Stromal cell of bone marrow (primary cell): ENCODE measurements around the gene HNF4A.
"Not testable (repeated sequence)": the region's sequence is repeated elsewhere in the genome, so short reads cannot be mapped to it uniquely, and the experiment has no call there.

Experiments used
- DNase-seq: peaks from one replicate; pipeline ENCODE4 v3.0.0-alpha.2; 2012; ENCODE audit warnings: low read depth

HNF4A gene

GRCh38 chr20:44355498-44356352 lies at the start of gene HNF4A:
TSS of gene HNF4A (plus strand) at chr20:44355699. CDS start at chr20:44355805, 106 bp downstream.
- no peak for DNase-seq

DNA sequence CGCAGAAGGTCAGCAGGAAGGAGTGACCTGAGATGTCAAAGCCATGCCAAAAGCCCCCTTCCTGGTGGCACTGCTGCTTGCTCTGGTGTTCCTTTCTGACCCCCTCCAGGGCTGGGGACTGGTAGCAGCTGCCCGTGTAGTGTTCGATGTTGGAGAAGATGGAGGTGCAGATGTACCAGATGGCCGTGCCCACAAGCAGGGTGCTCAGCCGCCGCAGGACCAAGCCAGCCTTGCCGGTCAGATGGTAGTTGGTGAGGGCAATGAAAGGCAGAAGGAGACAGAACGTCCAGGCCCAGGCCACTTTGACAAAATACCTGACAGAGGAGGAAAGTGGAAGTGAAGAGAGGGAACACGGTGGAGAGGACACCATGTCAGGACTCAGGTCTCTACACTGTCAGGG lies 48.6 kb upstream of the HNF4A start:
- DNase-seq: no peak

GRCh38 chr20:44309763-44310663 lies 45.5 kb upstream of the HNF4A start:
- peak; percentile 56 for DNase-seq

- DNase-seq: peak; percentile 93
These were observed 44.5 kb upstream of the HNF4A start, which contains the start of gene FITM2 for GRCh38 chr20:44310664-44311639. TSS of gene FITM2 (minus strand) at chr20:44311202. CDS start at chr20:44311148, 54 bp downstream.

DNA sequence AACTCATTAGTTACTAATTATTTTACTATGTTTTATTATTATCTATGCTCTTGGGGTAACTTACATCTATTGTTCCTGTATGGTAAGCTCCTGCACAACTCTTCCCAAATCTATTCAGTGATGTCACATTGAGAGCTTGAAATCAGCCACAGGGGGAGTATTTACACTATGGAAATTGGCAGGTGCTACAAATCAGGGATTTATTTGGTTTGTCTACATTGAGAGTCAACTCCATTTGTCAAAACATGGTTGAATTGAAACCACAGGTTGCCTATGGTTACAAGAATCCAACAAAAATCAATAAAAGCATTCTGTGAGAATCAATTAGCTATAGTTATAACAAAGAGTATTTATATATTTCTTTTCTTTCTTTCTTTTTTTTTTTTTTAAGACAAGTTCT lies 40.6 kb upstream of the HNF4A start:
- no peak for DNase-seq

DNA sequence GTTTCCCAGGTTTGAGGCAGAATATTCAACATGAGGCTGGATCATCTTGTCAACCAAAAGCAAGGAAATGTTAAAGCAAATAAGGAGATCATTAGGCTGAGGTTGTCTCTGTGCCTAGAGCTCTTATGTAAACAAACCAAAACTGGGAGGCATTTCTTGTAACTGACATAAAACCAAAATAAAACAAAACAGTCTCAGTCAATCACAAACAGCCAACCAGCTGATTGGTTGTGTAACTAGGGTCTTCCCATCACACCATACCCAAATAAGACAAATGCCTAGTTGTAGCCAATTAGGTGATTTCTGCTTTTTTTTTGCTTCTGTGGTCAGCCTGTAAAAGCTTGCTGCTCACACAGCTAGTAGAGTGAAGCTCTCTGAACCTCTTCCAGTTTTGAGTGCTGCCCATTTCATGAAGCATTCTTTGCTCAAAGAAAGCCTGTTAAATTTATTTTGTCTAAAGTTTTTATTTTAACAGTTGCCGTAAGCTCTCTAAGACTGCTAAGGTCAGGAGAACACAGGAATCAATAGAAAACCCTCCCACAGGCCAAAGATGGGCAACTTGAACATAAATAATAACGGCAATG lies 35.6 kb upstream of the HNF4A start:
- DNase-seq: no peak

DNA sequence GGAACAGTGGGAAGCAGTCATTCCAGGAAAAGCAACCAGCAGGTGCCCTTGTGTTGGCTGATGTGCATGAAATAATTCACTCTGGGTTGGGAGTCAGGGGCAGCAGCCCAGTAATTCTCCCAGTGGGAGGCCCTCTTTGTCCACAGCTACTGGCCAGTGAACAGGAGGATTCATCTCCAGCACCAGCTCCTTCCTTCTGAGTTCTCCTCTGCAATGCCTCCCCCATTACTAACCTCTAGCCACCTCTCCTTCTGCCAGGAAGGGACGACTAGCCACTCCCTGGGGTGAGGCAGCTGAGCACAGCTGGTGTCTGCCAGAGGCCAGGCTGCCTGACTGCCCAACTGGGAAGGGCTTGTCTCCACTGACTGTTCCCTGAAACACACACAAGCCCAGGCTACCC lies 31.2 kb upstream of the HNF4A start:
- DNase-seq: no peak

DNA sequence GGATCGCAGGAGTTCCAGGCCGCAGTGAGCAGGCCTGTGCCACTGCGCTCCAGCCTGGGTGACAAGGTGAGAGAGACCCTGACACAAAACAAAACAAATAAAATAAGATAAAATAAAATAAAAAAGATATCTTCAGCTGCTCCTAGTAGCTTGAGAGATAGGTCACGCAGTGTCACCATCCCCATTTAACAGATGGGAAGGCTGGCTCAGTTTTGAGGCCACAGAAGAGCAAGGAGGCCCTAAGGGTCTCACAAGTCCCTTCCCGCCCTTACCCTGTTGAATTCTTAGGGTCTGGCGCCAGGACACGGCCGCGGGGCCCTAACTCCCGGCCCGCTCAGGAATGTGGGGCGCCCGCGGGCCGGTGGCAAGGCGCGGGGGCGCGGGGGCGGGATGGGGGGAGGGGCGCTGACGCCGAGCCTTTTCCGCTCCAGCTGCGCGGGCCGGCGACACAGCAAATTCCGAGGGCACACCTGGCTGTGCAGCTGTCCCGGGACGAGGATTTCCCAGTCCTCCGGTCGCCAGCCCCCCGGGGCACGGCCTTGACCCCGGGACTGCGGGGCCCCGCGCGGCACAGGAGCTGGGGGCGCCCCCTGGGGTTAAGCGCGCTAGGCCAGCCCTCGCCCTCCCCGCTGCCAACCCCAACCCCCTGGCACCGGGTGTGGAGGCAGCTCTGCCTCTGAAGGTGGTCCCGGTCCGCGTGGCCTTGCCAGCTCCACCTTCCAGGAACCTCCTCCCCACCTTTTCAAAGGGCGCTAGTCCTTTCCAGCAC lies 28.9 kb upstream of the HNF4A start:
- no peak for DNase-seq

GRCh38 chr20:44327748-44328147 lies 27.8 kb upstream of the HNF4A start:
- not testable (repeated sequence) for DNase-seq

- no peak for DNase-seq
These were observed 27.1 kb upstream of the HNF4A start for GRCh38 chr20:44328428-44328827.

DNA sequence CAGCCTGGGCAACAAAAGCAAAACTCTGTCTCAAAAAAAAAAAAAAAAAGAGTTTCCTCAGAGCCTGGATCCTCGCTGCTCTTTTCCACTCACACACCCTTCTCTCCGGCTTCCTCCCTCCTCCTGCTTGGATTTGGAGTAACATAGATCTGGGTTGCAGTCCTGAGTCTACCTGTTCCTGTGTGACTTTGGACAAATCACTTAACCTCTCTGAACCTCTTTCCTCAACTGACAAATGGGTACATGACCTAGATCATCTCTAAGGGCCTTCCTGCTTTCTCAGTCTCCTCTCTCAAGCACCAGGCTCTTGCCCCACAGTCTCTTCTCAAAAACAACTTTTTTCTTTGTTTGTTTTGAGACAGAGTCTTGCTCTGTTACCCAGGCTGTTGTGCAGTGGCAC lies 24.3 kb upstream of the HNF4A start:
- no peak for DNase-seq

GRCh38 chr20:44334306-44334705 lies 21.2 kb upstream of the HNF4A start:
- DNase-seq: no peak

DNA sequence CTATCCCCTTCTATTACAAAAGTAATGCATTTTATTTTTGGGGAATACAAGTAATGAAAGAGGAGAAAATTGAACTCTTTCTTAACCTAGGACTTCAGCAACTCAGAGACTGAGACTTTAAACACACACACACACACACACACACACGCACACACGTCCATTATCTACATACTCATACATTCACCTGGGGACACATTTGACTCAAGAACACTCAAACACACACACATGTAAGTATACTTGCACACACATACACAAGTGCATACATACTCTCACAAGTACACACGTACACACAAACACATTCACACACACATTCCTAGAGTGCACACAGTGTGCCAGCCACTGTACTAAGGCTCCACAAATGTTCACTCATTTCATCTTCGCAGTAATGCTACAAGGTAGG lies 20.8 kb upstream of the HNF4A start:
- DNase-seq: no peak

- no peak for DNase-seq
These were observed 19.8 kb upstream of the HNF4A start for GRCh38 chr20:44335675-44336074.

- DNase-seq: no peak
These were observed 19.4 kb upstream of the HNF4A start for GRCh38 chr20:44336086-44336485.

DNA sequence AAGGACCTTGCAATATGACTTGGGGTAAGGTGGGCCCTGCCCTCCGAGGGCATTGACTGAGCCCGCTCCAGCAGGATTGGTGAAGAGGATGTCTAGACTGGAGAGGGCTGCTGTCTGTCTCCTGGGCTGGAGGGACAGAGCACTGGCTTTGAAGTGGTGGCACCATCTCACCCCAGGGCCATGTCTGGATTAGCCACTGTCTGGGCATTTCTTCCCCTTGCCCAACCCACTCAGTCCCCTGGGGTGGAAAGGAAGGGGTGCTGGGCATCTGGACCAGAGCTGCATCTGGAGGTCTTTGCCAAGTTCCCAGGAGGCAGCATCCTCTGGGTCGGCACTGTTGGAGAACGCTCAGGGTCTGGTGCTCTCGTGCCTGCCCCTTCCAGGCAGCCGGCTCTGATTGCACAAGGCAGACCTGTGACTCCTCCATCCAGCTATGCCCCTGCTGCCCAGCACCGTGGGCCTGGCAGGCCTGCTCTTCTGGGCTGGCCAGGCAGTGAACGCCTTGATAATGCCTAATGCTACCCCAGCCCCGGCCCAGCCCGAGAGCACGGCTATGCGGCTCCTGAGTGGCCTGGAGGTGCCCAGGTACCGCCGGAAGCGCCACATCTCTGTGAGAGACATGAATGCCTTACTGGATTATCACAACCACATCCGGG lies 18.6 kb upstream of the HNF4A start, which contains the start of gene R3HDML:
Gene R3HDML, plus strand, starts transcription at position 319 of the 656 bp plus-strand sequence. Its CDS starts 115 bp downstream, at position 434.
- DNase-seq: no peak

GRCh38 chr20:44342248-44342647 lies 13.3 kb upstream of the HNF4A start:
- DNase-seq: peak; percentile 28

DNA sequence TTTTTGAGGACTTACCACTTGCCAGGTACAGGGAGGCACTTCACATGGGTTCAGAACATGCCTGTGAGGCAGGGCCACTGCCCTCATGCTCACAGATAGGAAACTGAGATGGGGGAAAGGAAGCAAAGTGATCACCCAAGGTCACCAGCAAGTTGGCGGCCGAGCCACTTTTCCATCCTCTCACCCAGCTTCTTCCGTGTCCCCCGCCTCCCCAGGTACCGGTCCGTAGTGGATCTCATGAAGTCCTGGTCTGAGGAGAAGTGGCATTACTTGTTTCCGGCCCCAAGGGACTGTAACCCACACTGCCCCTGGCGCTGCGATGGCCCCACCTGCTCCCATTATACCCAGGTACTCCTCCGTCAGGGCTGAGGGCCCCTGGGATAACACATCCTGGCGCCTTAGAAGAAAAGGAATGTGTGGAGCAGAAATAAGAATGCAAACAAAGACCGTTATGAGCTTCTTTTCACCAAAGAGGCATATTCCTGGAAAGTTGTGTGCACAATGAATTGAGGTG lies 12.3 kb upstream of the HNF4A start:
- no peak for DNase-seq

GRCh38 chr20:44344723-44345122 lies 10.8 kb upstream of the HNF4A start:
- DNase-seq: no peak

- DNase-seq: no peak
These were observed 10.4 kb upstream of the HNF4A start for GRCh38 chr20:44345147-44345546.
